Measurements from ENCODE around the gene ADISSP.

The ADISSP gene

DNA sequence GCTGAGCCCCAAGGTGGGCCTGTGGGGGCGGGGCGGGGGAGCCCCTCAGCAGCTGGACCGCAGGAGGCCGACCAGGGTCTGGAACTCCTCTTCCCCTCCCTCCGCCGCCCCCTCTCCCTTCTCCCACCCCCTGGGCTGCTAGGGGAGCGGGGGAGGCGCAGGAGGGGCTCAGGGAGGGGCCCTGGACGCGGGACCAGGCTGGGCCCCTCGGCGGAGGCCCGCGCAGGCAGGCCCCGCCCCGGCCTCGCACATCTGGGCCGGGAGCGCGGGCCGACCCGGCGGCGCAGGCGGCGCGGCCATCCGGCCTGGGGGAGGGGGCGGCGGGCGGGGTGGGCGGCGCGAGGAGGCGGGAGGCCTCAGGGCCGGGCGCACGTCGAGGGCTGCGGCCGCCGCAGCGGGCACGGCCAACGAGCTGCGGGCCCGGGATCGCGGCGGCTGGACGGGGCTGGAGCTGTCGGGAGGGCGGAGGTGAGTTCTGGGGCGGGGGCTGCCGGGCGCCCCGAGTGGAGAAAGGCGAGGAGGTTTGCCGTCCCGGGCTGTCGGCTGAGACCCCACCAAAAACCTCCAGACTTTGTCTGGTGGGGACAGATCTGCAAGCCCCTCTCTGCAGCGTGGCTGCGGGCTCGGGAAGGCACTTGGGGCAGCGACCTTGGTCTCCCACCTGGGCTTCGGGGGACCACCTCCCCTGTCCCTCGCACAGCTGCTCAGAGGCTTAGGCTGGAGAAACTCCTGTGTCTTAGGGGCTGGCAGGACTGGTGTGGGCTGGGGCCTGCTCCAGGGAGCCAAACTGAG, 35.0 kb downstream of the ADISSP start, which contains the start of gene HSPA12B:
Gene HSPA12B (plus strand): TSS at position 359 of the 792 bp plus-strand sequence. CDS start 5,990 bp downstream, outside the sequence.
- peaks cover 18% of the 10 kb centered on the region for H3K27me3 Mint-ChIP-seq
- no peak within 1 kb of the TSS for H3K4me3 Mint-ChIP-seq
- no peaks in the 10 kb centered on the region for H3K36me3 Mint-ChIP-seq
- no peaks in the 10 kb centered on the region for H3K4me1 Mint-ChIP-seq (ENCODE audit: low read depth)
- H3K27ac Mint-ChIP-seq = no peak within 1 kb of the TSS
- no peaks in the 10 kb centered on the region for H3K9me3 Mint-ChIP-seq (ENCODE audit: low read depth)

DNA sequence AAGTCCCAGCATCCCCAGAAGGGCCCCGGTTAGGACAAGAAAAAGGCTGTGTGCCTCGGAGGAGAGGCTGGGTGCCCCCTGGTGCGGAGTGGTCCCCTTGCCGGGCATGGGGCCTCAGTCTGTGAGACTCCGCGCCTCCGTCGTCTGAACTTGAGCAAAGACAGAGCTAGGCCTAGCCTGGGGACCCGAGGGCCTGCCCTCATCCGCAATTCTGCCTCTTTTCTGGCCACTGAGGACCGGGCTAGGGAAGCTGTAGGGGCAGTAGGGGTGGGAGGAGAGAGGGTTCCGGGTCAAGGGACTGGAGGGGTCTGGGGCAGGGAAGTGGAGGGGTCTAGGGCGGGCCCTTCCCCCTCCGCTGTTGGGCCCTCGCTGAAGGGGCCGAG, 35.6 kb downstream of the ADISSP start:
- no peaks in the 10 kb centered on the region for H3K4me1 Mint-ChIP-seq (ENCODE audit: low read depth)
- H3K27me3 Mint-ChIP-seq = peaks cover 24% of the 10 kb centered on the region
- no peaks in the 10 kb centered on the region for H3K9me3 Mint-ChIP-seq (ENCODE audit: low read depth)
- H3K27ac Mint-ChIP-seq = no peak overlapping the region
- H3K4me3 Mint-ChIP-seq = no peak overlapping the region
- no peaks in the 10 kb centered on the region for H3K36me3 Mint-ChIP-seq

GRCh38 chr20:3730803-3731672, 36.5 kb downstream of the ADISSP start:
- no peaks in the 10 kb centered on the region for H3K4me1 Mint-ChIP-seq (ENCODE audit: low read depth)
- H3K9me3 Mint-ChIP-seq (ENCODE audit: low read depth) = no peaks in the 10 kb centered on the region
- no peak overlapping the region for H3K4me3 Mint-ChIP-seq
- H3K36me3 Mint-ChIP-seq = no peaks in the 10 kb centered on the region
- no peak overlapping the region for H3K27ac Mint-ChIP-seq
- H3K27me3 Mint-ChIP-seq = peaks cover 25% of the 10 kb centered on the region

DNA sequence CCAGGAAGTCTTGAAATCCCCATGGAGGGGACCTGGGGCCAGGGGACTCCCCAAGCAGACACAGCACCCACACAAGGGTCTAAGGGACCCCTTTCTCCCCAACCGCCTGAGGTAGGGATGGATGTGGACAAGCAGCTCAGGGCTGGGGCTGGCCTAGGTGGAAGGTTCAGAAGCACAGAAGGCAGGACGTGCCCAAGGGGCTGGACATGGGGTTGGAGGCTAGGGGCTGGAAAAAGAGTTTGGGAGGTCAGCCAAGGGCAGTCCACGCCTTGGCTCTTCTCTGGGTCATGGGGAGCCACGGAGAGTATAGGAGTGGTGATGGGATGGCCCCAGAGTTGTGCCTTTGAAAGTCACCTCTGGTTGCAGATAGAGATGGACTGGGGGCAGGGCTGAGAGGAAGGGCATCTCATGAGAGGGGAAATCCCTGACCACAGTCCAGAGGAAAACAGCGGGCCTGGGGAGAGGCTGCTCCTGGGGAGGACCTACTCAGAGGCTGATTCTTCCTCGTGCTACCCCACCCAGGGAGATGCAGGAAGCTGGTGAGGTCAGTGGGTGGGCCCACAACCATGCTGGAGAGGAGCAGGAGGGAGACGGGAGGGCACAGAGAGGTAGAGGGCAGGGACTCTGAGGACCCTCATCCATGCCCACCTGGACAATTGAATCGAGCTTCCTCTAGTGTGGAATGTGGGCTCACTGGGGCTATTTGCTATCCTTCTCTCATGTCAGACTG, 37.6 kb downstream of the ADISSP start:
- H3K36me3 Mint-ChIP-seq = no peaks in the 10 kb centered on the region
- no peaks in the 10 kb centered on the region for H3K9me3 Mint-ChIP-seq (ENCODE audit: low read depth)
- peaks cover 28% of the 10 kb centered on the region for H3K27me3 Mint-ChIP-seq
- H3K27ac Mint-ChIP-seq = no peak overlapping the region
- no peak overlapping the region for H3K4me3 Mint-ChIP-seq
- H3K4me1 Mint-ChIP-seq (ENCODE audit: low read depth) = no peaks in the 10 kb centered on the region

- H3K4me1 Mint-ChIP-seq (ENCODE audit: low read depth) = no peaks in the 10 kb centered on the region
- H3K9me3 Mint-ChIP-seq (ENCODE audit: low read depth) = no peaks in the 10 kb centered on the region
- peaks cover 30% of the 10 kb centered on the region for H3K27me3 Mint-ChIP-seq
- H3K36me3 Mint-ChIP-seq = no peaks in the 10 kb centered on the region
- no peak overlapping the region for H3K4me3 Mint-ChIP-seq
- H3K27ac Mint-ChIP-seq = no peak overlapping the region
These were observed 38.2 kb downstream of the ADISSP start for GRCh38 chr20:3729378-3729777.

- Mint-ChIP-seq H3K4me1 (ENCODE audit: low read depth) (no peaks in the 10 kb centered on the region), H3K4me3 (no peak overlapping the region), H3K36me3 (no peaks in the 10 kb centered on the region), H3K27me3 (peaks cover 30% of the 10 kb centered on the region), H3K9me3 (ENCODE audit: low read depth) (no peaks in the 10 kb centered on the region), H3K27ac (no peak overlapping the region)
These were observed 38.7 kb downstream of the ADISSP start for GRCh38 chr20:3728876-3729275.

DNA sequence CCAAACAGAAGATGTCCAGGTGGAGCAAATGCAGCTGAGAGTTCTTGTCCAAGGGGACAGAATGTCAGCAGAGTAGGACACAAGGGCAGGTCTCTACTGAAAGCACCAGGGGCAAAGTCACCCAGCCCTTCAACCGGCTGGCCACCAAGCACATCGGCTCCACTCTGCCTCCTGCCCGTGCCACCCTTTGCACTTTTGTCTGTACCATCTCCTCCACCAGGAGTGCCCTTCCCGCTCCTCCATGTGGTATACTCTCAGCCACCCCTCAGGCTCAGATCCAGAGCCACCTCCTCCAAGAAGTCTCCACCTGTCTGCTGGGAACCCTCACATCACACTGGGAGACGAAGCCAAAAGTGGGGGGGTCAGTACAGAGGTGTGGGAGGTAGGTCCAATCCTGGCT, 39.2 kb downstream of the ADISSP start:
- no peak overlapping the region for H3K27ac Mint-ChIP-seq
- H3K4me1 Mint-ChIP-seq (ENCODE audit: low read depth) = no peaks in the 10 kb centered on the region
- H3K4me3 Mint-ChIP-seq = no peak overlapping the region
- H3K36me3 Mint-ChIP-seq = no peaks in the 10 kb centered on the region
- H3K9me3 Mint-ChIP-seq (ENCODE audit: low read depth) = no peaks in the 10 kb centered on the region
- peaks cover 30% of the 10 kb centered on the region for H3K27me3 Mint-ChIP-seq

GRCh38 chr20:3727401-3728021, 40.0 kb downstream of the ADISSP start:
- Mint-ChIP-seq H3K9me3 (ENCODE audit: low read depth) (no peaks in the 10 kb centered on the region), H3K36me3 (no peaks in the 10 kb centered on the region), H3K4me3 (no peak overlapping the region), H3K4me1 (ENCODE audit: low read depth) (no peaks in the 10 kb centered on the region), H3K27ac (no peak overlapping the region), H3K27me3 (peaks cover 30% of the 10 kb centered on the region)

GRCh38 chr20:3724356-3724755, 43.2 kb downstream of the ADISSP start:
- Mint-ChIP-seq H3K9me3 (ENCODE audit: low read depth) (no peaks in the 10 kb centered on the region), H3K4me3 (no peak overlapping the region), H3K36me3 (no peaks in the 10 kb centered on the region), H3K27me3 (peaks cover 18% of the 10 kb centered on the region), H3K27ac (no peak overlapping the region), H3K4me1 (ENCODE audit: low read depth) (no peaks in the 10 kb centered on the region)

- no peak overlapping the region for H3K27ac Mint-ChIP-seq
- H3K4me3 Mint-ChIP-seq = no peak overlapping the region
- H3K4me1 Mint-ChIP-seq (ENCODE audit: low read depth) = no peaks in the 10 kb centered on the region
- H3K27me3 Mint-ChIP-seq = peaks cover 17% of the 10 kb centered on the region
- no peaks in the 10 kb centered on the region for H3K9me3 Mint-ChIP-seq (ENCODE audit: low read depth)
- H3K36me3 Mint-ChIP-seq = no peaks in the 10 kb centered on the region
These were observed 44.3 kb downstream of the ADISSP start for GRCh38 chr20:3723284-3723683.

GRCh38 chr20:3721912-3722311, 45.6 kb downstream of the ADISSP start:
- Mint-ChIP-seq H3K36me3 (no peaks in the 10 kb centered on the region), H3K27me3 (peaks cover 9% of the 10 kb centered on the region), H3K4me3 (no peak overlapping the region), H3K27ac (no peak overlapping the region), H3K4me1 (ENCODE audit: low read depth) (no peaks in the 10 kb centered on the region), H3K9me3 (ENCODE audit: low read depth) (no peaks in the 10 kb centered on the region)

GRCh38 chr20:3720626-3721025, 46.9 kb downstream of the ADISSP start:
- Mint-ChIP-seq H3K4me1 (ENCODE audit: low read depth) (no peaks in the 10 kb centered on the region), H3K4me3 (no peak overlapping the region), H3K9me3 (ENCODE audit: low read depth) (no peaks in the 10 kb centered on the region), H3K27ac (no peak overlapping the region), H3K27me3 (peaks cover 6% of the 10 kb centered on the region), H3K36me3 (no peaks in the 10 kb centered on the region)

GRCh38 chr20:3720068-3720467, 47.5 kb downstream of the ADISSP start:
- H3K4me1 Mint-ChIP-seq (ENCODE audit: low read depth) = no peaks in the 10 kb centered on the region
- H3K27ac Mint-ChIP-seq = no peak overlapping the region
- H3K36me3 Mint-ChIP-seq = no peaks in the 10 kb centered on the region
- no peak overlapping the region for H3K4me3 Mint-ChIP-seq
- H3K9me3 Mint-ChIP-seq (ENCODE audit: low read depth) = no peaks in the 10 kb centered on the region
- H3K27me3 Mint-ChIP-seq = peaks cover 6% of the 10 kb centered on the region

DNA sequence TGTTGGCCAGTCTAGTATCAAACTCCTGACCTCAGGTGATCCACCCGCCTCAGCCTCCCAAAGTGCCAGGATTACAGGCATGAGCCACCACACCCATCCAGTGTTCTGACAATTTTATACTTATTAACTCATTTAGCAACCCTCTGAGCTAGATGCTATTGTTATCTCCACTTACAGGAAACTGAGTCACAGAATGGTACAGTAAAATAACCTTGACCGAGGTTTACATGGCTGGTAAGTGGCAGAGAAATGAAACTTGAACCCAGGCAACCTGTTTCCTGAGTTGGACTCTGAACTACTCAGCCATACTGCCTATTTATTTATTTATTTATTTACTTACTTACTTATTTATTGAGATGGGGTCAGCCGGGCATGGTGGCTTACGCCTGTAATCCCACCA, 48.5 kb downstream of the ADISSP start:
- Mint-ChIP-seq H3K4me3 (no peak overlapping the region), H3K9me3 (ENCODE audit: low read depth) (no peaks in the 10 kb centered on the region), H3K27me3 (peaks cover 3% of the 10 kb centered on the region), H3K4me1 (ENCODE audit: low read depth) (no peaks in the 10 kb centered on the region), H3K36me3 (no peaks in the 10 kb centered on the region), H3K27ac (no peak overlapping the region)
